SK-N-MC (cell line): ENCODE results near the gene RAC2.

Experiments
- DNase-seq: peaks from one replicate; pipeline ENCODE4 v3.0.0-alpha.2; 2011; ENCODE audit warnings: low read depth, low spot score
- H3K27ac ChIP-seq: fragments of 200-600 bp; sonication (generic); 2 replicates; pipeline ENCODE4 v1.5.1; 2016; ENCODE audit warnings: mixed run types
- H3K36me3 ChIP-seq: fragments of 200-600 bp; sonication (generic); 2 replicates; pipeline ENCODE4 v1.6.1; 2017; ENCODE audit warnings: antibody characterized with exemption, low read length, mixed read lengths; ENCODE audit not compliant: insufficient read depth
- H3K4me3 ChIP-seq: fragments of 200-600 bp; sonication (generic); 2 replicates; pipeline ENCODE4 v1.5.1; 2016
- H3K9ac ChIP-seq: fragments of 200-600 bp; sonication (generic); 2 replicates; pipeline ENCODE4 v1.8.0; 2017; ENCODE audit warnings: mixed run types, mixed read lengths; ENCODE audit not compliant: insufficient read length
- H3K9me3 ChIP-seq: fragments of 200-600 bp; sonication (generic); 2 replicates; pipeline ENCODE4 v1.6.1; 2017; ENCODE audit warnings: low read depth, mild to moderate bottlenecking, antibody characterized with exemption, low read length, moderate library complexity, mixed read lengths
- EZH2 ChIP-seq: fragments of 200-600 bp; sonication (generic); IDR thresholded peaks from one replicate; pipeline ENCODE4 v1.6.1; 2017; ENCODE audit warnings: antibody characterized with exemption
- FOXP2 ChIP-seq: optimal IDR thresholded peaks from 2 replicates; pipeline ENCODE3; 2011; ENCODE audit warnings: mild to moderate bottlenecking, moderate library complexity; ENCODE audit not compliant: insufficient read depth; ENCODE audit errors: extremely low read length, control extremely low read depth
- POLR2AphosphoS5 ChIP-seq: IDR thresholded peaks from 2 replicates; pipeline ENCODE4 v1.6.1; 2012; ENCODE audit warnings: mild to moderate bottlenecking, low read depth, low read length, borderline replicate concordance

The RAC2 gene

GRCh38 chr22:37270928-37271650 is 27.0 kb upstream of the RAC2 start:
- Histone ChIP-seq H3K36me3 (no peaks in the 10 kb centered on the region), H3K4me3 (no peak overlapping the region), H3K27ac (no peak overlapping the region), H3K9me3 (no peaks in the 10 kb centered on the region), H3K9ac (no peak overlapping the region)
- no peak for DNase-seq
- TF ChIP-seq POLR2AphosphoS5 (no peak), FOXP2 (no peak), EZH2 (no peak)

DNA sequence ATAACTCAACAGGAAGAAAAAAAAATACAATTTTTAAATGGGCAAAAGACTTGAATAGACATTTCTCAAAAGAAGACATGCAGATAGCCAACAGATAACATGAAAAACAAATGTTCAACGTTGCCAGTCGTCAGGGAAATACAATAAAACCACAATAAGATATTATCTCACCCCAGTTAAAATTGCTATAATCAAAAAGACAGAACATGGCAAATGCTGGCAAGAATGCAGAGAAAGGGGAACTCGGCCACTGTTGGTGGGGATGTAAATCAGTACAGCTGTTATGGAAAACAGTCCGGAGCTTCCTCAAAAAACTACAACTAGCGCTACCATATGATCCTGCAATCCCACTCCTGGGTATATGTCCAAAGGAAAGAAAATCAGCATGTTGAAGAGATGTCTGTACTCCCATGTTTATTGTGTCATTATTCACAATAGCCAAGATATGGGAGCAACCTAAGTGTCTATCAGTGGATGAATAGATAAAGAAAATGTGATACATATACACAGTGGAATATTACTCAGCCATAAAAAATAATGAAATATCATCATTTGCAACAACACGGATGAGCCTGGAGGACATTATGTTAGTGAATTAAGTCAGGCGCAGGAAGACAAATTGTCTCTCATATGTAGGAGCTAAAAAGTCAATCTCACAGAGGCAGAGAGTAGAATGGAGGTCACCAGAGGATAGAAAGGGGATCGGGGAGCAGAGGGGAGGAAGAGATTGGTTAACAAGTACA is 26.0 kb upstream of the RAC2 start:
- no peaks in the 10 kb centered on the region for H3K9me3 ChIP-seq
- H3K27ac ChIP-seq = no peak overlapping the region
- no peak for TF ChIP-seq POLR2AphosphoS5
- TF ChIP-seq EZH2 = no peak
- no peak for TF ChIP-seq FOXP2
- DNase-seq = no peak
- H3K4me3 ChIP-seq = no peak overlapping the region
- no peaks in the 10 kb centered on the region for H3K36me3 ChIP-seq
- H3K9ac ChIP-seq = no peak overlapping the region

DNA sequence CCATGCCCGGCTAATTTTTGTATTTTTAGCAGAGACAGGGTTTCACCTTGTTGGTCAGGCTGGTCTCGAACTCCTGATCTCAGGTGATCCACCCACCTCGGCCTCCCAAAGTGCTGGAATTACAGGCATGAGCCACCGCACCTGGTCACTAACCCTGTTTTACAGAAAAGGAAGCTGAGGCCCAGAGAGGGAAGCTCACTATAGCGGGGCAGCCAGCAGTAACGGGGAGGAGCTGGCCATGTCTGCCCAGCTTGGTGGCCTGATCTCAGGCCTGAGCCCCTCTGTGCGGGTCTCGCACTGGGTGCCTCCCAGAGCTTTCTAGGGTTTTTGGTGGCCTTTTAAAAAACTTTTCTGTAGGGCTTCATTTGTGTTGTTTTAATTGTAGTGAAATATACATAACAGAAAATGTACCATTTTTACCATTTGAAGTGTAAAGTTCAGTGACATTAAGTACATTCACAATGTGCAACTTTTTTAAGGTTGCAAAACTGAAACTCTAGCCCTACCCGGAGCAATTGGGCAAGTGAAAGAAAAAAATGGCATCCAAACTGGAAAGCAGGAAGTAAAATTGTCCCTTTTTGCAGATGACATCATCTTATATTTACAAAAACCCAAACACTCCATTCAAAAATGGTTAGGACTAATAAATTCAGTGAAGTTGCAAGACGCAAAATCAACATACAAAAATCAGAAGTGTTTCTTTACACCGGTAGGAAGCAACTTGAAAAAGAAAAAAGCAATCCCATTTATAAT is 23.8 kb upstream of the RAC2 start:
- H3K27ac ChIP-seq = no peak overlapping the region
- no peaks in the 10 kb centered on the region for H3K9me3 ChIP-seq
- no peaks in the 10 kb centered on the region for H3K36me3 ChIP-seq
- no peak overlapping the region for H3K4me3 ChIP-seq
- no peak overlapping the region for H3K9ac ChIP-seq
- TF ChIP-seq EZH2 (no peak), FOXP2 (no peak), POLR2AphosphoS5 (no peak)
- DNase-seq = no peak

- Histone ChIP-seq H3K9me3 (no peaks in the 10 kb centered on the region), H3K4me3 (peak overlapping the region; percentile 71), H3K9ac (no peak overlapping the region), H3K27ac (no peak overlapping the region), H3K36me3 (no peaks in the 10 kb centered on the region)
- no peak for TF ChIP-seq EZH2
- no peak for TF ChIP-seq FOXP2
- no peak for TF ChIP-seq POLR2AphosphoS5
- DNase-seq = no peak
Observed at GRCh38 chr22:37267135-37267587, 23.1 kb upstream of the RAC2 start.

DNA sequence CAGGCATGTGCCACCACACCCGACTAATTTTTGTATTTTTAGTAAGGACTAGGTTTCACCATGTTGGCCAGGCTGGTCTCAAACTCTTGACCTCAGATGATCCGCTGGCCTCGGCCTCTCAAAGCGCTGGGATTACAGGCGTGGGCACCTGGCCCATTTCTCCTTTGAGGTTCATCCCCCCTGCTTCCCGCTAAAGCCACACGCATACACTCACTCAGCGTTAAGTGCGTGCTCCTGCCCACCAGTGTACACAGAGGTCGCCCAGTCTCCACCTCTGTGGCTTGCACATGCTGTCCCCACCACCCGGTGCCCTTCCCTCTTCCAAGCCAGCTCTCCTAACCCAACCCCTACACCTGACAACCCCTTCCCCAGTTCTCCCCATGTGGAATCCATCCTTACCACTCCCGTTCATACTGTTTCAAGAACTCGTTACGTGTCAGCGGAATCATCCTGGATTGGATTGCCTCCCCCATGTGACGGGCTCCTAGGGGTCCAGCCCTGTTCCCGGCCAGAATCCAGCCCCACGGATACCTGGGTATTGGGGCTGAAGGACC is 22.6 kb upstream of the RAC2 start:
- no peaks in the 10 kb centered on the region for H3K36me3 ChIP-seq
- DNase-seq = no peak
- H3K9ac ChIP-seq = no peak overlapping the region
- no peaks in the 10 kb centered on the region for H3K9me3 ChIP-seq
- H3K27ac ChIP-seq = no peak overlapping the region
- H3K4me3 ChIP-seq = no peak overlapping the region
- no peak for TF ChIP-seq EZH2
- TF ChIP-seq POLR2AphosphoS5 = no peak
- TF ChIP-seq FOXP2 = no peak

DNA sequence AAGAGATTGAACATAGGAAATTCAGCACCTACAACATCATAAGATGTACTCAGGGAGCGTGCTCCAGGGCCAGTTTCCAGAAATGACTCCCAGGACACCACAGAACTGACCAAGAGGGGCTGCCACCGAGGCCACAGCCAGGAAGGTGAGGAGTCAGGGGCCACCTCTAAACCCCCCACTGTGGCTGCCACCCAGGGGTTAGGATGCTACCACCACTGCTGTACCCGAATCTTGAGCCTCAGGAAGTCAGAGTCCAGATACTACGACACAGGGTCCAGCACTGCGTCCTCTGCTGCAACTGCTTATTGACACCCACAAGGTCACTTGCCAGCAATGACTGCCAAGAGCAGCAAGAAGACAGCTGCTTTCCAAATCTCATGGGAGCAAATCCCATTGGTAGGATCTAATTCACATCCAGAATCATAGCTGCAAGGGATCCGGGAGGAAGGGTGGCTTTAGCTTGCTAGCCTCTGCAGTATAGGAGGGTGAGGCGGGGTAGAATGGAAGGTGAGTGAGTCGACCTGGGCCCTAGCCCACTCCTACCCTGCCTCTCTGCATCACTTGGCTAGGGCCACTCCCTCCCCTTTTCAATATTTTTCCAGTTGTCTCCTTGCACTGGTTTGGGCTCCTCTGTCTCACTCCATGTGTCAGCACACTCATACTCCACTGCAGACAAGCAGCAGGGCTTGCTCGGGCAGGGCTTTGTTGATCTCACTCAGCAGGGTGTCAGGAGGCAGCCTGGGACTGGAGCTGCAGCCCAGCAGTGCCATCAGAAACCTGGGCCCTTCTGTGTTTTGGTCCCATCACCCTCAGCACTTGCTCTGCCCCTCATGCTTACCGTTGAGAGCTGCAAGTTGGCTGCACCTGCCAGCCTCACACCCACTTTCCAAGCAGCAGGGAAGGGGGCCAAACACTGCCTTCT is 20.2 kb upstream of the RAC2 start:
- no peak for DNase-seq
- no peak overlapping the region for H3K9ac ChIP-seq
- no peaks in the 10 kb centered on the region for H3K36me3 ChIP-seq
- TF ChIP-seq POLR2AphosphoS5 = no peak
- TF ChIP-seq FOXP2 = no peak
- no peak for TF ChIP-seq EZH2
- H3K4me3 ChIP-seq = no peak overlapping the region
- no peak overlapping the region for H3K27ac ChIP-seq
- H3K9me3 ChIP-seq = no peaks in the 10 kb centered on the region

DNA sequence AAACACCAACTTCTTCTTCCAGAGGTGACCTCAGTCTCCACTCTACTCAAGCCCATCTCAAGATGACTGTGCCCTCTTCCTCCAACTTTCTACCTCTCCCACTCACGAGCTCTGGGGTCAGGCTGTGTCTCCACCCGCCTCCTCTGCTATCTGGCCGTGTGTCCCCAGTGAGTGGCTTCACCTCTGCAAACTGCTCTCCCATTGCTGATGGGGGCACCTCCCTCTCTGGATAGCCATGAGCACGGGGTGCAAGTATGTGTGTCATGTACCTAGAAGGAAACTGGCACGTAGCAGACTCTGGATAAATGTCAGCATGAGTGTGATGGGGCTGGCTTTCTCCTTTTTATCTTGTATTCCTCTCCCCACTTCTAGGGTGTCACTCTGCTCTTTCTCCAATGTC is 18.3 kb upstream of the RAC2 start:
- Histone ChIP-seq H3K9ac (no peak overlapping the region), H3K4me3 (no peak overlapping the region), H3K9me3 (no peaks in the 10 kb centered on the region), H3K27ac (no peak overlapping the region), H3K36me3 (no peaks in the 10 kb centered on the region)
- DNase-seq = no peak
- TF ChIP-seq POLR2AphosphoS5 = no peak
- no peak for TF ChIP-seq EZH2
- no peak for TF ChIP-seq FOXP2
